SK-N-SH (cell line): ENCODE measurements around the gene LIN7A. TPM values are rescaled to one million over a fixed set of nuclear protein-coding genes. Genes with fewer than 3 reads are reported as not detected.

Source experiments
- CTCF ChIA-PET: fragments of 300-600, 350-600 bp; formaldehyde crosslinking; extraction: SDS; loops from one replicate; lab custom pipeline; 2021; lab: Yijun Ruan, JAX
- POLR2A ChIA-PET: fragments of 350-600 bp; sonication (Branson Sonifier 250); formaldehyde crosslinking; extraction: SDS; loops from one replicate; lab custom pipeline; 2020; ENCODE audit warnings: antibody characterized with exemption, inconsistent platforms; lab: Yijun Ruan, JAX
- DNase-seq: peaks from one replicate; pipeline ENCODE4 v3.0.0; 2012
- H2AFZ ChIP-seq: fragments of 200-600 bp; sonication (generic); 2 replicates; pipeline ENCODE4 v1.8.1; 2016; ENCODE audit warnings: antibody characterized with exemption, mild to moderate bottlenecking, low read depth
- H3F3A ChIP-seq: fragments of 200-600 bp; sonication (generic); replicated peaks from 2 replicates; pipeline ENCODE3; 2016; ENCODE audit warnings: antibody characterized with exemption, mild to moderate bottlenecking; ENCODE audit not compliant: insufficient read depth
- H3K27ac ChIP-seq, 2 experiments: fragments of 200-500 bp in 1 of 2; fragments of 200-600 bp in 1 of 2; sonication (Bioruptor generic) in 1 of 2; sonication (generic), shearing (Covaris generic) in 1 of 2; 2 replicates each; pipeline versions ENCODE4 v1.5.1 to v1.6.1; 2014 to 2016; ENCODE audit warnings: low read depth in 2 of 2, inconsistent platforms in 1 of 2, low read length in 1 of 2, mild to moderate bottlenecking in 1 of 2, mixed read lengths in 1 of 2
- H3K27me3 ChIP-seq: fragments of 200-600 bp; sonication (generic), shearing (Covaris generic); 2 replicates; pipeline ENCODE4 v1.6.1; 2016; ENCODE audit warnings: mixed run types; ENCODE audit not compliant: insufficient read depth
- H3K36me3 ChIP-seq, 2 experiments: fragments of 200-500 bp in 1 of 2; fragments of 200-600 bp in 1 of 2; sonication (Bioruptor generic) in 1 of 2; sonication (generic) in 1 of 2; replicated peaks in 1 of 2; 2 replicates each; pipeline versions ENCODE3 to v1.5.1; 2014 to 2016; ENCODE audit warnings: low read length in 1 of 2, mild to moderate bottlenecking in 1 of 2; ENCODE audit not compliant: insufficient read depth in 2 of 2, control insufficient read depth in 1 of 2
- H3K4me1 ChIP-seq, 2 experiments: fragments of 200-500 bp in 1 of 2; fragments of 200-600 bp in 1 of 2; sonication (Bioruptor generic) in 1 of 2; sonication (generic), shearing (Covaris generic) in 1 of 2; 2 replicates each; pipeline versions ENCODE4 v1.5.1 to v1.6.1; 2014 to 2016; ENCODE audit warnings: low read depth in 1 of 2, low read length in 1 of 2, mixed run types in 1 of 2; ENCODE audit not compliant: insufficient read depth in 2 of 2, control insufficient read depth in 1 of 2
- H3K4me2 ChIP-seq: fragments of 200-600 bp; sonication (generic), shearing (Covaris generic); 2 replicates; pipeline ENCODE4 v1.6.1; 2017; ENCODE audit warnings: mixed run types
- H3K4me3 ChIP-seq, 2 experiments: fragments of 200-500 bp in 1 of 2; fragments of 200-600 bp in 1 of 2; sonication (Bioruptor generic) in 1 of 2; sonication (generic), shearing (Covaris generic) in 1 of 2; 2 replicates each; pipeline versions ENCODE4 v1.5.1 to v1.8.1; 2014 to 2016; ENCODE audit warnings: low read depth in 2 of 2, inconsistent platforms in 1 of 2, low read length in 1 of 2, mild to moderate bottlenecking in 1 of 2, mixed read lengths in 1 of 2, moderate library complexity in 1 of 2
- H3K79me2 ChIP-seq: fragments of 200-600 bp; sonication (generic); 2 replicates; pipeline ENCODE4 v1.8.1; 2017; ENCODE audit warnings: mild to moderate bottlenecking; ENCODE audit not compliant: insufficient read depth
- H3K9ac ChIP-seq: fragments of 200-600 bp; sonication (generic); 2 replicates; pipeline ENCODE4 v1.6.1; 2017; ENCODE audit warnings: mixed run types
- H3K9me2 ChIP-seq: fragments of 200-600 bp; sonication (generic); 2 replicates; pipeline ENCODE4 v1.6.1; 2017; ENCODE audit warnings: mixed run types
- H3K9me3 ChIP-seq: fragments of 200-600 bp; sonication (generic); 2 replicates; pipeline ENCODE4 v1.6.1; 2017; ENCODE audit warnings: mixed run types, mild to moderate bottlenecking, moderate library complexity
- H4K20me1 ChIP-seq: fragments of 200-600 bp; sonication (generic); 2 replicates; pipeline ENCODE4 v1.6.1; 2017; ENCODE audit warnings: mild to moderate bottlenecking, mixed run types; ENCODE audit not compliant: insufficient read depth
- CHD2 ChIP-seq: fragments of 150-350 bp; IDR thresholded peaks from 2 replicates; pipeline ENCODE4 v1.6.1; 2018; ENCODE audit warnings: low read length; ENCODE audit not compliant: partially characterized antibody
- ELF1 ChIP-seq: IDR thresholded peaks from 2 replicates; pipeline ENCODE4 v1.4.0; 2012
- FOSL2 ChIP-seq: IDR thresholded peaks from 2 replicates; pipeline ENCODE4 v1.4.0; 2012; ENCODE audit warnings: low read depth, mild to moderate bottlenecking, moderate library complexity, borderline replicate concordance
- GABPA ChIP-seq: IDR thresholded peaks from 2 replicates; pipeline ENCODE4 v1.4.0; 2012; ENCODE audit warnings: low read depth, mild to moderate bottlenecking
- JUND ChIP-seq: IDR thresholded peaks from 2 replicates; pipeline ENCODE4 v1.4.0; 2012
- MAX ChIP-seq: IDR thresholded peaks from 2 replicates; pipeline ENCODE4 v1.4.0; 2012; ENCODE audit warnings: low read depth
- MXI1 ChIP-seq: IDR thresholded peaks from 2 replicates; pipeline ENCODE4 v1.6.1; 2012; ENCODE audit warnings: mild to moderate bottlenecking, low read depth, low read length, improper control_type of control experiment
- POLR2AphosphoS5 ChIP-seq: IDR thresholded peaks from 2 replicates; pipeline ENCODE4 v1.6.1; 2012; ENCODE audit warnings: low read depth, low read length
- RAD21 ChIP-seq: IDR thresholded peaks from 2 replicates; pipeline ENCODE4 v1.6.1; 2012; ENCODE audit warnings: mild to moderate bottlenecking, low read length
- RXRA ChIP-seq: IDR thresholded peaks from 2 replicates; pipeline ENCODE4 v1.4.0; 2012; ENCODE audit warnings: low read depth, mild to moderate bottlenecking, borderline replicate concordance
- SIN3A ChIP-seq: IDR thresholded peaks from 2 replicates; pipeline ENCODE4 v1.6.1; 2012; ENCODE audit warnings: low read depth, mild to moderate bottlenecking, low read length, moderate library complexity, borderline replicate concordance
- SMC3 ChIP-seq: IDR thresholded peaks from 2 replicates; pipeline ENCODE4 v1.6.1; 2012; ENCODE audit warnings: low read depth, low read length, improper control_type of control experiment
- TCF12 ChIP-seq: IDR thresholded peaks from 2 replicates; pipeline ENCODE4 v1.4.0; 2012
- ZBTB33 ChIP-seq: IDR thresholded peaks from 2 replicates; pipeline ENCODE4 v1.4.0; 2012; ENCODE audit warnings: low read depth, borderline replicate concordance
- WGBS: methylation state at CpG from one replicate; pipeline ENCODE4 v1.1.6; 2017; ENCODE audit warnings: low lambda C conversion rate; 5-methylcytosine and 5-hydroxymethylcytosine counted together
- polyA plus RNA-seq, 3 experiments: library from polyadenylated mRNA; depleted of rRNA; stranded (reverse); fragments of >200 nt; gene quantifications; 2 replicates each; pipeline ENCODE4 v1.2.3, GENCODE V29; 2012
- TF ChIP-seq, protein P1 (sequence below): IDR thresholded peaks from 2 replicates; pipeline ENCODE4 v1.6.1; 2012; ENCODE audit warnings: mild to moderate bottlenecking, low read depth, low read length, moderate library complexity
- TF ChIP-seq, protein P2 (sequence below): fragments of 150-350 bp; IDR thresholded peaks from 2 replicates; pipeline ENCODE4 v1.6.1; 2017; ENCODE audit warnings: antibody characterized with exemption, low read length, low read depth, borderline replicate concordance

LIN7A gene
- polyA plus RNA-seq, 1 of the 3 experiments (the other 2 are of a cell fraction): not detected

- Histone ChIP-seq H3K4me1 (no peaks in the 10 kb centered on the region), H3K4me3 (no peak overlapping the region), H3F3A (no peaks in the 10 kb centered on the region), H3K9me2 (no peaks in the 10 kb centered on the region), H3K79me2 (no peaks in the 10 kb centered on the region), H3K27ac (no peak overlapping the region), H3K36me3 (no peaks in the 10 kb centered on the region), H3K9me3 (no peaks in the 10 kb centered on the region), H3K27me3 (0 out of 2 replicates have a peak, but pooled peaks cover 5% of the 10 kb centered on the region), H3K4me2 (no peak overlapping the region), H2AFZ (no peak overlapping the region), H4K20me1 (no peaks in the 10 kb centered on the region), H3K9ac (no peak overlapping the region)
- POLR2A ChIA-PET: no interaction called here
- 20% methylated on average over 3 of the region's 3 CpGs for WGBS
- no peak for TF ChIP-seq CHD2
- TF ChIP-seq ZBTB33: no peak
- no peak for DNase-seq
- CTCF ChIA-PET: no interaction called here
Observed at GRCh38 chr12:80894179-80894578, 43.6 kb downstream of the LIN7A start.

- DNase-seq: no peak
- TF ChIP-seq ELF1 (no peak), CHD2 (no peak), RXRA (no peak), RAD21 (no peak), SMC3 (no peak), POLR2AphosphoS5 (no peak), FOSL2 (no peak), ZBTB33 (no peak), SIN3A (no peak), TCF12 (no peak), GABPA (no peak), JUND (no peak), MAX (no peak), MXI1 (no peak)
- TF ChIP-seq, protein P1, sequence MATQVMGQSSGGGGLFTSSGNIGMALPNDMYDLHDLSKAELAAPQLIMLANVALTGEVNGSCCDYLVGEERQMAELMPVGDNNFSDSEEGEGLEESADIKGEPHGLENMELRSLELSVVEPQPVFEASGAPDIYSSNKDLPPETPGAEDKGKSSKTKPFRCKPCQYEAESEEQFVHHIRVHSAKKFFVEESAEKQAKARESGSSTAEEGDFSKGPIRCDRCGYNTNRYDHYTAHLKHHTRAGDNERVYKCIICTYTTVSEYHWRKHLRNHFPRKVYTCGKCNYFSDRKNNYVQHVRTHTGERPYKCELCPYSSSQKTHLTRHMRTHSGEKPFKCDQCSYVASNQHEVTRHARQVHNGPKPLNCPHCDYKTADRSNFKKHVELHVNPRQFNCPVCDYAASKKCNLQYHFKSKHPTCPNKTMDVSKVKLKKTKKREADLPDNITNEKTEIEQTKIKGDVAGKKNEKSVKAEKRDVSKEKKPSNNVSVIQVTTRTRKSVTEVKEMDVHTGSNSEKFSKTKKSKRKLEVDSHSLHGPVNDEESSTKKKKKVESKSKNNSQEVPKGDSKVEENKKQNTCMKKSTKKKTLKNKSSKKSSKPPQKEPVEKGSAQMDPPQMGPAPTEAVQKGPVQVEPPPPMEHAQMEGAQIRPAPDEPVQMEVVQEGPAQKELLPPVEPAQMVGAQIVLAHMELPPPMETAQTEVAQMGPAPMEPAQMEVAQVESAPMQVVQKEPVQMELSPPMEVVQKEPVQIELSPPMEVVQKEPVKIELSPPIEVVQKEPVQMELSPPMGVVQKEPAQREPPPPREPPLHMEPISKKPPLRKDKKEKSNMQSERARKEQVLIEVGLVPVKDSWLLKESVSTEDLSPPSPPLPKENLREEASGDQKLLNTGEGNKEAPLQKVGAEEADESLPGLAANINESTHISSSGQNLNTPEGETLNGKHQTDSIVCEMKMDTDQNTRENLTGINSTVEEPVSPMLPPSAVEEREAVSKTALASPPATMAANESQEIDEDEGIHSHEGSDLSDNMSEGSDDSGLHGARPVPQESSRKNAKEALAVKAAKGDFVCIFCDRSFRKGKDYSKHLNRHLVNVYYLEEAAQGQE: no peak
- TF ChIP-seq, protein P2, sequence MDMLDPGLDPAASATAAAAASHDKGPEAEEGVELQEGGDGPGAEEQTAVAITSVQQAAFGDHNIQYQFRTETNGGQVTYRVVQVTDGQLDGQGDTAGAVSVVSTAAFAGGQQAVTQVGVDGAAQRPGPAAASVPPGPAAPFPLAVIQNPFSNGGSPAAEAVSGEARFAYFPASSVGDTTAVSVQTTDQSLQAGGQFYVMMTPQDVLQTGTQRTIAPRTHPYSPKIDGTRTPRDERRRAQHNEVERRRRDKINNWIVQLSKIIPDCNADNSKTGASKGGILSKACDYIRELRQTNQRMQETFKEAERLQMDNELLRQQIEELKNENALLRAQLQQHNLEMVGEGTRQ: no peak
- Histone ChIP-seq H3K79me2 (no peaks in the 10 kb centered on the region), H3K27ac (no peak overlapping the region), H3K9me3 (no peaks in the 10 kb centered on the region), H3F3A (no peaks in the 10 kb centered on the region), H3K36me3 (no peaks in the 10 kb centered on the region), H3K4me3 (no peak overlapping the region), H3K4me2 (no peak overlapping the region), H3K27me3 (0 out of 2 replicates have a peak, but pooled peaks cover 5% of the 10 kb centered on the region), H3K9ac (no peak overlapping the region), H3K4me1 (no peaks in the 10 kb centered on the region), H4K20me1 (no peaks in the 10 kb centered on the region), H2AFZ (no peak overlapping the region), H3K9me2 (no peaks in the 10 kb centered on the region)
- WGBS: 7% methylated on average over 7 of the region's 7 CpGs
- ChIA-PET POLR2A (no interaction called here), CTCF (no interaction called here)
Observed at GRCh38 chr12:80892597-80893445, 44.9 kb downstream of the LIN7A start.
